Upper lobe of left lung (tissue), 6 donors: ENCODE measurements around the gene TRIP13. TPM values are rescaled to one million over a fixed set of nuclear protein-coding genes. Genes with fewer than 3 reads are reported as not detected.
"Not testable (repeated sequence)": the region's sequence is repeated elsewhere in the genome, so short reads cannot be mapped to it uniquely, and the experiment has no call there.

ENCODE experiments used
- ATAC-seq, 2 donors: fragments of 200-7000 bp; cut with Tn5 transposase; one replicate each; pipeline ENCODE4 v1.9.1; 2022; ENCODE audit warnings: mild to moderate bottlenecking in 2 of 2, moderate library complexity in 2 of 2; ENCODE audit not compliant: low FRiP score in 2 of 2
- DNase-seq, 2 donors: peaks; one replicate each; pipeline ENCODE4 v3.0.0-alpha.2; 2019 to 2020
- H3K27ac ChIP-seq, 4 donors: fragments of 200-600 bp; sonication (generic); one replicate each; pipeline ENCODE4 v1.5.1; 2016 to 2019
- H3K27me3 ChIP-seq, 4 donors: fragments of 200-600 bp; sonication (generic); one replicate each; pipeline ENCODE4 v1.5.1; 2017 to 2019
- H3K36me3 ChIP-seq, 4 donors: fragments of 200-600 bp; sonication (generic); one replicate each; pipeline ENCODE4 v1.5.1; 2016 to 2019
- H3K4me1 ChIP-seq, 4 donors: fragments of 200-600 bp; sonication (generic); one replicate each; pipeline ENCODE4 v1.5.1; 2018 to 2019
- H3K4me3 ChIP-seq, 4 donors: fragments of 200-600 bp; sonication (generic); one replicate each; pipeline ENCODE4 v1.5.1; 2017 to 2019; ENCODE audit warnings: mild to moderate bottlenecking in 2 of 4, moderate library complexity in 1 of 4
- H3K9me3 ChIP-seq, 4 donors: fragments of 200-600 bp; sonication (generic); one replicate each; pipeline ENCODE4 v1.5.1; 2018 to 2019
- CTCF ChIP-seq, 6 experiments: fragments of 450-650 bp in 4 of 6; fragments of 200-600 bp in 2 of 6; sonication (generic) in 2 of 6; IDR thresholded peaks; one replicate each; pipeline ENCODE4 v1.5.1; 2016 to 2019; ENCODE audit warnings: antibody characterized with exemption in 6 of 6
- EP300 ChIP-seq, 4 donors: sonication (generic); formaldehyde crosslinking; IDR thresholded peaks; one replicate each; pipeline ENCODE4 v1.5.1; 2017; ENCODE audit warnings: antibody characterized with exemption in 4 of 4, control low read depth in 2 of 4
- POLR2A ChIP-seq, 4 donors: fragments of 450-650 bp; IDR thresholded peaks; one replicate each; pipeline ENCODE4 v1.5.1; 2016 to 2017; ENCODE audit warnings: antibody characterized with exemption in 4 of 4, mild to moderate bottlenecking in 2 of 4
- POLR2AphosphoS5 ChIP-seq, 2 donors: sonication (generic); formaldehyde crosslinking; IDR thresholded peaks; one replicate each; pipeline ENCODE4 v1.5.1; 2017; ENCODE audit warnings: antibody characterized with exemption in 2 of 2
- WGBS, 2 donors: methylation state at CpG; one replicate each; pipeline ENCODE4 v1.1.5; 2017 to 2018; 5-methylcytosine and 5-hydroxymethylcytosine counted together
- total RNA-seq, 6 donors: library from RNA; depleted of rRNA in 4 of 6; stranded (reverse); fragments of >200 nt in 4 of 6; gene quantifications; one replicate each; pipeline versions ENCODE4 v1.1.0 to v1.2.1, GENCODE V29; 2016 to 2021
- donor health status: DM: no; HTN: no; CAD: no; lungs with moderate emphysema.
- donor health status: DM: no; HTN: yes; CAD: no; lungs with severe emphysema.

The TRIP13 gene
- total RNA-seq, 6 donors from 2014 or later, result 1.0 to 2.1 (median 1.5) TPM

DNA sequence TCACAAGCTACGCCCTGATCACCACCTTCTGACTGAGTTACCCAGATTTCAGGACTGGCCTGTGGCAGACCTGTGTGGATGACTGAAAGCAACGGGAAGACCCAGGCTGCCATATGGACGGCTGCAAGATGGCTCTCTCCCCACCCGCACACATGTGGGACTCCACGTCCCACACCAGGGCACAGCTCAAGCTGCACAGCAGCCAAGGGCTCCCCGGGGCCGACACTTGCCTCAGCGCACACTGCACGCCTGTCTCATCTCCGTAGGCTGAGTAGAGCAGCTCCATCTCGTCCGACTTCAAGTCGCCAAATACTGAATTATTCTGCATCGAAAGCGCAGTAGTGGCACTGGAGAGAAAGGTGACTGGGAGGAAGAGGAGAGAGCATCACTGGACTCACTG, 14.6 kb upstream of the TRIP13 start:
- no peak overlapping the region for H3K4me3 ChIP-seq
- WGBS, 2 donors, result 93 to 99% methylated on average over 10 to 15 of the region's 15 CpGs

DNA sequence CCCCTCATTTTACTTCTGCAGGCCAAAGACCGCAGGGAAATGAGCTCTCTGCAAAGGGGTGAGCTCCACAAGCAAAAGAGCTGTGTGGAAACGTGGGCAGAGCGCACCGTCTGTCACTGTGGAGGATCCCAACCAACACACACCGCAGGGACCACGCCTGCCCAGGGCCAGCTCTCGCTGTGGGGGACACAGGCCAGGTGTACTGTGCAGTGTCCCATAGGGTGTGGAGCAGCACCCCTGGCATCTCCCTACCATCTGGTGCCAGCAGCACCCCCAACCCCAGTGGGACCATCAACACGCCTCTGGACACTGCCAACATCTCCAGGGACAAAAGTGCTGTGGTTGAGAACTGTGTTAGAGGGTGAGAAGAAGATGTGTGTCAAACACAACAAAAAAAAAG, 14.0 kb upstream of the TRIP13 start:
- not testable (repeated sequence) for DNase-seq, H3K9me3 ChIP-seq, H3K27ac ChIP-seq, H3K4me3 ChIP-seq, H3K4me1 ChIP-seq, H3K27me3 ChIP-seq, ATAC-seq
- WGBS, 2 donors, result no CpG with 5 or more reads among the region's 8 CpGs
- H3K36me3 ChIP-seq, result peaks cover 9 to 78% (median 70%) of the 10 kb centered on the region in 4 donors

More for the DNA sequence above, 14.6 kb upstream of the TRIP13 start:
- H3K4me1 ChIP-seq, result peaks cover 0 to 5% (median 2%) of the 10 kb centered on the region in 4 donors
- H3K27me3 ChIP-seq, result no peaks in the 10 kb centered on the region
- H3K27ac ChIP-seq, result no peak overlapping the region
- TF ChIP-seq POLR2A (IDR thresholded peaks at IDR 0.05) (no peak), EP300 (IDR thresholded peaks at IDR 0.05) (no peak), CTCF (IDR thresholded peaks at IDR 0.05) (no peak), POLR2AphosphoS5 (IDR thresholded peaks at IDR 0.05) (no peak)
- DNase-seq (no peak), ATAC-seq (peak in 1 of 2 donors; percentile 3)
- no peaks in the 10 kb centered on the region for H3K9me3 ChIP-seq
- peaks cover 4 to 76% (median 67%) of the 10 kb centered on the region in 4 donors for H3K36me3 ChIP-seq

DNA sequence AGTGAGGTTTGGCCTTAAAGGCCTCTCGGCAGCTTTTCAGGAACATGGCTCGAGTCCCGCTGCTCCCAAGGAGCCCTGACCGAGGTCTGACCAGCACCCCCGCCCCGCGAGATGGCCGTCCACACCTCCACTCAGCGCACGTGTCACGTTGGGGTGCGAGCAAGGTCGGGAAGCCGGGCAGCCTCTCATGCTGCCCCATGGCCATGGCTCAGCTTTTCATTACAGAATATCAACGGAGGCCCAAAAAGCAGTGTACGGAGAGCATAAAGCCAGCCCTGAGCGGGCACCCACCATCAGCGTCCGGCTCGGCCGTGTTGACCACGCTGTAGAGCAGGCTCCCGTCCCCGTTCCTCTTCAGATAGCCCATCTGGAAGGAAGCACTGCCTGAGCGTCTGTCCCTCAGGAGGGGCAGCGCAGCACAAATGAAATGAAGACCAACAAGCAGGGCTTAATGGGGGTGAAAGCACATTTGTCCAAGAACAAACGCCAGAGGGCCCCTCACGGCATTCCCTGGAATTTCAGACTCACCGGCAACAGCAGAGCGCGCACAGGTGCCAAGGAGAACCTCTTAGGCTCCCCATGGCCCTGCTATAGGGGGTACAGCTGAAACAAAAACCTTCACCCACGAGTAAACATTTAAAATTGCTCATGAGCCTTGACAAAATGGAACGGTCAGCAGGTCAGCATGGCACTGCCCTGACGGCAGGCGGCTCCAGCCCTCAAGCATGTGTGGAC, 11.7 kb upstream of the TRIP13 start:
- Histone ChIP-seq H3K4me1 (peaks cover 0 to 8% (median 0%) of the 10 kb centered on the region in 4 donors), H3K36me3 (peaks cover 6 to 79% (median 73%) of the 10 kb centered on the region in 4 donors), H3K27ac (no peak overlapping the region), H3K9me3 (no peaks in the 10 kb centered on the region), H3K27me3 (no peaks in the 10 kb centered on the region), H3K4me3 (no peak overlapping the region)
- ATAC-seq, result no peak
- TF ChIP-seq POLR2AphosphoS5 (IDR thresholded peaks at IDR 0.05) (no peak), EP300 (IDR thresholded peaks at IDR 0.05) (no peak), CTCF (IDR thresholded peaks at IDR 0.05) (no peak), POLR2A (IDR thresholded peaks at IDR 0.05) (no peak)
- no peak for DNase-seq
- 96 to 99% methylated on average over 11 to 35 of the region's 35 CpGs for WGBS, 2 donors

DNA sequence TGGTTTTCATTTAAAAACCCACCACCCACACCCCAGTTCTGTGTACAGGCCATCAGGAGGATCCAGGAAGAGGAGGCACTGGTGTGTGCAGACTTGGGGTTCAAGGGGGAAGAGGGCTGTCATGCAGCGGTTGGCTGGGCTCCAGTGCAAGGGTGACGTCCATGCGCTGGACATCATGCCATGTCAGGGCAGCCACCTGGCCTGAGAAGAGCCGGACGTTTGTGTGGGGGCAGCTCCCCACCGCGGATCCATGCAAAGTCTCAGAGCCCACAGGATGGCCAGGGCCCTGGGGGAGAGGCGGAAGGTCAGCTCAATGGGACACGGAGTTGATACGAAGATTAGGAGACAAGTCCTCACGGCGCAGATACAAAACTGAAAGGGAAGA, 11.1 kb upstream of the TRIP13 start:
- Histone ChIP-seq H3K36me3 (peaks cover 9 to 80% (median 74%) of the 10 kb centered on the region in 4 donors), H3K4me1 (peaks cover 0 to 8% (median 0%) of the 10 kb centered on the region in 4 donors), H3K27ac (no peak overlapping the region), H3K9me3 (no peaks in the 10 kb centered on the region), H3K4me3 (no peak overlapping the region), H3K27me3 (no peaks in the 10 kb centered on the region)
- ATAC-seq (no peak), DNase-seq (no peak)
- no peak for TF ChIP-seq EP300 (IDR thresholded peaks at IDR 0.05)
- no peak for TF ChIP-seq CTCF (IDR thresholded peaks at IDR 0.05)
- 92 to 94% methylated on average over 12 of the region's 12 CpGs for WGBS, 2 donors

DNA sequence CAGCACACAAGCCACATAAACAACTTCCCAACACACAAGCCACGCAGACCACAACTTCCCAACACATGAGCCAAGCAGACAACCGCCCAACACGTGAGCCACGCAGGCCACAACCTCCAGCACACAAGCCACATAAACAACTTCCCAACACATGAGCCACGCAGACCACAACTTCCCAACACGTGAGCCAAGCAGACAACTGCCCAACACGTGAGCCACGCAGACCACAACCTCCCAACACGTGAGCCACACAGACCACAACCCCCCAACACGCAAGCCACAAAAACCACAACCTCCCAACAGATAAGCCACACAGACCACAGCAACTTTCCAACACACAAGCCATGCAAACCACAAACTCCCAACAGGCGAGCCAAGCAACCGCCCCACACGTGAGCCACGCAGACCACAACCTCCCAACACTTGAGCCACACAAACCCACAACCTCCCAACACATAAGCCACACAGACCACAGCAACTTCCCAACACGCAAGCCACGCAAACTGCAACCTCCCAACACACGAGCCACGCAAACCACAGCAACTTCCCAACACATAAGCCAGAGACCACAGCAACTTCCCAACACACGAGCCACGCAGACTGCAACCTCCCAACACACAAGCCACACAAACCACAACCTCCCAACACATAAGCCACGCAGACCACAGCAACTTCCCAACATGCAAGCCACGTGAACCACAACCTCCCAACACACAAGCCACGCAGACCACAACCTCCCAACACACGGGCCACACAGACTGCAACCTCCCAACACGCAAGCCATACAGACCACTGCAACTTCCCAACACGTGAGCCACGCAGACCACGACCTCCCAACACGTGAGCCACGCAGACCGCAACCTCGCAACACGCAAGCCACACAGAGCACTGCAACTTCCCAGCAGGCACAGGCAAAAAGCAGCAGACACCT, 10.2 kb upstream of the TRIP13 start:
- ATAC-seq (no peak), DNase-seq (peak in 1 of 2 donors; percentile 48)
- TF ChIP-seq EP300 (IDR thresholded peaks at IDR 0.05) (no peak), CTCF (IDR thresholded peaks at IDR 0.05) (no peak), POLR2AphosphoS5 (IDR thresholded peaks at IDR 0.05) (no peak), POLR2A (IDR thresholded peaks at IDR 0.05) (no peak)
- Histone ChIP-seq H3K27ac (no peak overlapping the region), H3K27me3 (no peaks in the 10 kb centered on the region), H3K9me3 (no peaks in the 10 kb centered on the region), H3K4me1 (peaks cover 0 to 8% (median 0%) of the 10 kb centered on the region in 4 donors), H3K36me3 (peaks cover 9 to 80% (median 75%) of the 10 kb centered on the region in 4 donors), H3K4me3 (no peak overlapping the region)
- WGBS, 2 donors, result 83 to 87% methylated on average over 32 to 33 of the region's 33 CpGs
